Eye (tissue), 1 donor: ENCODE results near the gene NCOA3.
"Not testable (repeated sequence)": the region's sequence is repeated elsewhere in the genome, so short reads cannot be mapped to it uniquely, and the experiment has no call there.

Experiments used
- DNase-seq: peaks from one replicate; pipeline ENCODE4 v3.0.0-alpha.2; 2015

The NCOA3 gene

DNA sequence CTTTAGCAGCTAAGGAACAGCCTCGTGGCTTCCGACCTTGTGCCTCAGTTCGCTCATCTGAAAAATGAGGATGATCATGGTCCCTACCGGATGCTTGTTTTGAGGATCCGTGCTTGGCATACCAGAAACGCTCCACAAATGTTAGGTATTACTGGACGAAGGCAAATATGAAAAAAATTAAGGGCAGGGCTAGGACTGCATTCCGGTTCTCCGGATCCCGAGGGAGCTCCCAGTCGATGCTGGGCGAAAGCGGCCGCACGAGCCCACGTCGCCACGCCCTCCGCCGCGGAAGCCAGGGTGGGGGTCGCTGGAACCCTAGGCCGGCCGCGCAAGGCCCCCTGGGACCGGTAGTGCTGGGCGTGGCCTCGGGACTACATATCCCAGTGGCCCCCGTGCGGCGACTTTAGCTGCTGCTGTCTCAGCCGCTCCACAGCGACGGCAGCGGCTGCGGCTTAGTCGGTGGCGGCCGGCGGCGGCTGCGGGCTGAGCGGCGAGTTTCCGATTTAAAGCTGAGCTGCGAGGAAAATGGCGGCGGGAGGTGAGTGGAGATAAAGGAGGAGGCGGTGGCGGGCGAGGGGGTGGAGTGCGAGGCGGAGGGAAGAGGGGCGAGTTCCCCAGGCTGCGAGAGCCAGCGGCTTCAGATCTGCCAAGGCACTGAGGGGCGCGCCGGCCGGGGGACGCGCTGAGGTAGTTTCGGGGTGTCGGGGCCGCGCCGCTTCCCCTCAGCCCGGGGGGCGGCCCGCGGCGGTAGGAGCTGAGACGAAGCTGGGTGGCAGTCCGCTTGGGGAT is at the start of gene NCOA3:
Gene NCOA3 (plus strand): TSS at position 406 of the 789 bp plus-strand sequence. CDS start 120,361 bp downstream, outside the sequence.
- peak; percentile 97 for DNase-seq

DNA sequence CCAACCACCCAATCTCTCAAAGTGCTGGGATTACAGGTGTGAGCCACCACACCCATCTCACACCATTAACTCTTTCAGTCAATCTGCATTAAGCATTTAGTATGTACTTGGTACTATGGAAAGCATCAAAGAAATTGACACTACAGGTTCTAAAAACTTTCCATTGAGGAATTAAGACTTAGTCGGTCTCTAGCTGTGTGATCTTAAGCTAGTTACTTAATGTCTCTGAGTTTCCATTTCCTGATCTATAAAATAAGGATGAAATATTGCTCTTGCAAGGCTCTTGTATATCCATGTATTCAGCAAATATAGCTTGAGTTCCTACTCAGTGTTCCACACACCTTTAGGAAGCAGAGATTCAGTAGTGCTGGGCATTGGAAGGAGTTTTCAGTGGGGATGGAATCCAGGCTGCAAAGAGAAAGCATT is 48.9 kb upstream of the NCOA3 start:
- DNase-seq = no peak

DNA sequence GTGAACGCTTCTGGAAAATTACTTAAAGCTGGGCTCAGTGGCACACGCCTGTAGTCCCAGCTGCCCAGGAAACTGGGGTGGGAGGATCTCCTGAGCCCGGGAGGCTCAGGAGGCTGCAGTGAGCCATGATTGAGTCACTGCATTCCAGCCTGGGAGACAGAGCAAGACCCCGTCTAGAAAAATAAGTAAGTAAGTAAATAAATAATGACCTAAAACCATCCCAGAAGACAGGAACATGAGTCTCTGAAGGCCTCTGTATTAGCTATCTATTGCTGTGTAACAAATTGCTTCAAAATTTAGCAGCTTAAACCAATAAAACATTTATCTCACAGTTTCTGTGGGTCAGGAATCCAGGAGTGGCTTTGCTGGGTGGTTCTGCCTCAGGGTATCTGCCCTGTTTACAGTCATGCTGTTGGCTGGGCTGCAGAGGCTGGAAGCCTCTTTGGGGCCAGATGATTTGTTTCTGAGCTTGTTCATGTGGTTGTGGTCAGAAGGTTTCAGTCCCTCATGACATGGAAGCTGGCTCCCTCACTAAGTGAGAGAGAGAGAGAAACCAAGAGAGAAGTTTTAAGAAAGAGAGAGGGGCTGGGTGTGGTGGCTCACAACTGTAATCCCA is 48.4 kb upstream of the NCOA3 start:
- DNase-seq = no peak

DNA sequence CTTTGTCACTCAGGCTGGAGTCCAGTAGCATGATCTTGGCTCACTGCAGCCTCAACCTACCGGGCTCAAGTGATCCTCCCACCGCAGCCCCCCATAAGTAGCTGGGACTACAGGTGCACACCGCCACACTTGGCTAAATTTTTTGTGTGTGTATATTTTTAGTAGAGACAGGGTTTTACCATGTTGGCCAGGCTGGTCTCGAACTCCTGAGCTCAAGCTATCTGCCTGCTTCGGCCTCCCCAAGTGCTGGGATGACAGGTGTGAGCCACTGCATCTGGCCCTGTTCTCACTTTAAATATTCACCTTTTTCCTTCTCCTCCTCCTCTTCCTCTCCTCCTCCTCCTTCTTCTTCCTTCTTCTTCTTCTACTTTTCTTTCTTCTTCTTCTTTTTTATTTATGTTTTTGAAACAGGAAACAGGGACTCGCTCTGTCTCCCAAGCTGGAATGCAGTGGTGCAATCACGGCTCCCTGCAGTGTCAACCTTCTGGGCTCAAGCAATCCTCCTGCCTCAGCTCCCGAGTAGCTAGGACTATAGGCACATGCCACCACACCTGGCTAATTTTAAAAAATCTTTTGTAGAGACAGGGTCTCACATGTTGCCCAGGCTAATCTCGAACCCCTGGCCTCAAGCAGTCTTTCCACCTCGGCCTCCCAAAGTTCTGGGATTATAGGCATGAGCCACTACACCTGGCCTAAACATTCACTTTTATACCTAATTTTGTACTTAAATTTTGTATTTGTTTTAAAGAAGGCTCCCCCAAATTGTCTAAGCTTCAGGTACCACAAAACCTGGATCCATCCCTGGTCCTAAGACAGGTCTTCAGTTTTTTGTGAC is 47.2 kb upstream of the NCOA3 start:
- DNase-seq = no peak

DNA sequence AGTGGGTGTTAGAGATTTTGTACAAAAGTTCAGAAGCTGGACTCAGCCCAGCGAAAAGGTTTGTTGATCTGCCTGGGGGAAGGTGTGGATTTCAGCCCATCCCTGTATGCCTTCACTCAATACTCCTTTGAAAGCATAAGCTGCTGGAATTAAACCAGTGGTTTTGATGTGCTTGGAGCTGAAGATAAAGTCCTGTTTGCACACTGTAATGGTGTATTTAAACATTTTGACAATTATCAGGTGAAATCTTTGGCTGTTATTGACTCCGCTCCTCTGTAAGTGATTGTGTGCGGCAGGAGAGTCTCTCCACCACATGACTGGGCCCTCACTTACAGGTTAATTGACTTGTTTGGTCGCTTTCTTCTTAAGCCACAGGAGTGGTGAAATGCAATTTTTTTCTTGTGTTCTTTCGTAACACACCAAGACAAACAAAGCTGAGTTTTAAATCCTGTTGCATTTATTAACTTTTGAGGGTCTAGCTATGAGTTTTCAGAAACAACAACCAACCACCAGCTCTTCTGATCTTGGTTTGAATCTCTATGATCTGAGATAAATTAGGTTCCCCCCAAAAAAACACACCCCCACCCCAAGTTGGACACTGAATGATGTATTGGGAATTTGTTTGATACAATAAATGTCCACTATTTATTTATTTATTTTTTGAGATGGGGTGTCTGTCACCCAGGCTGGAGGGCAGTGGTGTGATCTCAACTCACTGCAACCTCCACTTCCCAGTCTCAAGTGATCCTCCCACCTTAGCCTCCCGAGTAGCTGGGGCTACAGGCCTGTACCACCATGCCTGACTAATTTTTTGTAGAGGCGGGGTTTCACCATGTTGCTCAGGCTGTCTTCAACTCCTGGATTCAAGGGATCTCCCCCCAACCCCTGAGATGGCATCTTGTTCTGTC is 46.3 kb upstream of the NCOA3 start:
- DNase-seq = no peak

DNA sequence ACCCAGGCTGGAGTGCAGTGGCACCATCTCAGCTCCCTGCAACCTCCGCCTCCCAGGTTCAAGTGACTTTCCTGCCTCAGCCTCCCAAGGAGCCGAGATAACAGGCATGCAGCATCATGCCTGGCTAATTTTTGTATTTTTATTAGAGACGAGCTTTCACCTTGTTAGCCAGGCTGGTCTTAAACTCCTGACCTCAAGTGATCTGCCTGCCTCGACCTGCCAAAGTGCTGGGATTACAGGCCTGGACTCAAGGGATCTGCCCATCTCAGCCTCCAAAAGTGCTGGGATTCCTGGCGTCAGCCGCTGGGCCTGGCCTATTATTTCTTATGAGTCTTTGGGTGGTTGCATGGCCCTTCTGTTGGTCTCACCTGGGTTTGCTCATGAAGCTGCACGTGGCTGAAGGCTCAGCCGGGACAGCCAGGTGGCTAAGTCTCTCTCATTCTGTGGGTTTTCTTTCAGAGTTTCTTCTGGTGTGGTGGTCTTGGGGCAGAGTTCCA is 45.6 kb upstream of the NCOA3 start:
- no peak for DNase-seq

DNA sequence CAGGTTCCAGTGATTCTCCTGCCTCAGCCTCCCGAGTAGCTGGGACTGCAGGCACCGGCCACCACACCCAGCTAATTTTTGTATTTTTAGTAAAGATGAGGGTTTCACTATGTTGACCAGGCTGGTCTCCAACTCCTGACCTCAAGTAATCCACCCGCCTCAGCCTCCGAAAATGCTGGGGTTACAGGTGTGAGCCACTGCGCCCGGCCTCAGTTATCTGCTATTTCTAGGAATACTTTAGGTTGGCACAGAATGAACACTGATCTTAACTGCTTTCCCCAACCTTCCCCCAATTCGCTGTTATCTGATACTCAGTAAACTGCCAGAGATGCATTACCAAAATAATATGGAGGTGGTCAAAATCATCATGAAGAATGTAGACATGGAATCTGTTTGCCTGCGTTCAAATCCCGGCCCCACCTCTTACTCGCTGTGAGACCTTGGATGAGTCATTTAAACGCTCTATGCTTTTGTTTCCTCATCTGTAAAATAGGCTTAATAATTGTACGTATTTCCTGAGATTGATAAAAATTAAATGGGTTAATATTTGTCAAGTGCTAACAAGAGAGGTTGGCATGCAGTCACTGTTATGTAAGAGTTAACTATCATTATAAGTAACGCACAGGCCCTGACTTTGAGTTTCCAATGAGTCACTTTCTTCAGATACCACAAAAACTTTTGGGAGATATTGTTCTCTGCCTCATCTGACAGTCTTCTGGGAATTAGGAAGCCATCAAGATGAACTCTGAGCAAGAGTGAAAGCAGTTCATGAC is 44.5 kb upstream of the NCOA3 start:
- no peak for DNase-seq

DNA sequence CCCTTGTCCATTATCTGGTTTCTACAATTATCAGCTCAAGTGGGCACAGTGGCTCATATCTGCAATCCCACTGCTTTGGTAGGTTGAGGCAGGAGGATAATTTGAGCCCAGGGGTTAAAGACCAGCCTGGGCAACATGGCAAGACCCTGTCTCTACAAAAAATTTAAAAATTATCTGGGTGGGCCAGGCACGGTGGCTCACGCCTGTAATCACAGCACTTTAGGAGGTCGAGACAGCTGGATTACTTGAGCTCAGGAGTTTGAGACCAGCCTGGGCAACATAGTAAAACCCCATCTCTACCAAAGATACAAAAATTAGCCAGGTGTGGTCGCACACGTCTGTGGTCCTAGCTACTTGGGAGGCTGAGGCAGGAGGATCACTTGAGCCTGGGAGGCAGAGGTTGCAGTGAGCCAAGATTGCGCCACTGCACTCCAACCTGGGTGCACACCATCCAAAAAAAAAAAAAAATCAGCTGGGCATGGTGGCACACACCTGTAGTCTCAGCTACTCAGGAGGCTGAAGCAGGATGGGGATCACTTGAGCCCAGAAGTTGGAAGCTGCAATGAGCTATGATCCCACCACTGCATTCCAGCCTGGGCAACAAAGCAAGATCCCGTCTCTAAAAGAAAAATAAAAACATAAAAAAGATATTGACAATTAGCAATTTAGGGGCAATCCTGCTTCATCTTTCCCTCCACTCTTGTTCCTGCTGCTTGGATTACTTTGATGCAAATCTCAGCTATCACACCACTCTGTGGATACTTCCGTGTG is 43.2 kb upstream of the NCOA3 start:
- not testable (repeated sequence) for DNase-seq

DNA sequence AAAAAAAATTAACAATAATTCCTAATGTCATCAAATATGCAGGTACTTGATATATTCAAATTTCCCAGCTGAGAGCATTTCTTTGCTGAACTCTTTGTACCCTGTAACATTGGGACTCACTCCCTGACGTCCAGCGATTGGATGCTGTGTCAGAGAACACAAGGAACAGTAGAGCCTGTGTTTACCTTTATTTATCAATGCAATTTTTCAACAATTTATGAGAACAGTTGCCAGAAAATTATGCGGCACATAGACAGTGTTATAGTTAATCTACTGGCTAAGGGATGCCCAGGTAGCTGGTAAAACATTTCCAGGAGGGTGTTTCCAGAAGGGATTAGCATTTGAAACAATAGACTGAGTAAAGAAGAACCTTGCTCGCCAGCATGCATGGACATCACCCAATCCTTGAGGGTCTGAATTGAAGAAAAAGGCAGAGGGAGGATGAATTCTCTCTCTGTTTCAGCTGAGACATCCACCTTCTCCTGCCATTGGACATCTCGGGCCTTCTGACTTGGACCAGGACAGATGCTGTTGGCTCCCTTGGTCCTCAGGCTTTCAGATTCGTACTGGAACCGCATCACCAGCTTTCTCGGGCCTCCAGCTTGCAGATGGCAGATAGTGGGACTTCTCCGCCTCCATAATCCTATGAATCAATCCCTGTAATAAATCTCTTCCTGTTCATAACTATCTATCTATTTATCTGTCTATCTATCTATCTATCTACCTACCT is 42.2 kb upstream of the NCOA3 start:
- DNase-seq = no peak

DNA sequence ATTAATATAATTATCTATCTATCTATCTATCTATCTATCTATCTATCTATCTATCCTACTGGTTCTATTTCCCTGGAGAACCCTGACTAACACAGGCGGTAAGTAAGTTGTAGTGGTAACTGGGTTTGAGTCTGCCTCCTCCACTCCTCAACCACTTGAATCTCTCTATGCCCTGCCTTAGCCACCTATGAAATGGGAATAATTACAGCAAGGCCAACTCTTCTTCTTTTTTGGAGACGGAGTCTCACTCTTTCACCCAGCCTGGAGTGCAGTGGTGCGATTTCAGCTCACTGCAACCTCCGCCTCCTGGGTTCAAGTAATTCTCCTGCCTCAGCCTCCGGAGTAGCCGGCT is 41.0 kb upstream of the NCOA3 start:
- not testable (repeated sequence) for DNase-seq

DNA sequence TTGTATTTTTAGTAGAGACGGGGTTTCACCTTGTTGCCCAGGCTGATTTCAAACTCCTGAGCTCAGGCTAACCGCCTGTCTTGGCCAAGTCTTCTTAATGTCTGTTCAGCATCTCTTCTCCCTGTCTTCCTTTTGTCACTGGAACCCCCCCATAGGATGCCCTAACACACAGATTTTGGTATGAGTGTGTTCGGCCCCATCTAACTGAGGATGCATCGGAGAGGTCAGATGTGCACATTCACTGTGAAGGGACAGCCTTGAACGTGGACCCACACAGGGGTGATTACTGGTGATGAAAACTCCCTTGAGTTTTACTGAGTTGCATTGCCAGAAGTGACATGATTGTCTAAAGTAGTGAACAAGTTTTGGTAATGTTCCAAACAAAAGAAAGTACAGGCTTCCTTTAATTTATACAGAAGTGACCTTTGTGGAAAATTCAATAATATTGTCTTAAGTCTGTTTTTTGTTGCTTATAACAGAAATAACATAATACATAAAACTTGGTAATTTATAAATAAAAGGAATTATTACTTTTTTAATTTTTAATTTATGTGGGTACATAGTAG is 40.5 kb upstream of the NCOA3 start:
- DNase-seq = no peak

DNA sequence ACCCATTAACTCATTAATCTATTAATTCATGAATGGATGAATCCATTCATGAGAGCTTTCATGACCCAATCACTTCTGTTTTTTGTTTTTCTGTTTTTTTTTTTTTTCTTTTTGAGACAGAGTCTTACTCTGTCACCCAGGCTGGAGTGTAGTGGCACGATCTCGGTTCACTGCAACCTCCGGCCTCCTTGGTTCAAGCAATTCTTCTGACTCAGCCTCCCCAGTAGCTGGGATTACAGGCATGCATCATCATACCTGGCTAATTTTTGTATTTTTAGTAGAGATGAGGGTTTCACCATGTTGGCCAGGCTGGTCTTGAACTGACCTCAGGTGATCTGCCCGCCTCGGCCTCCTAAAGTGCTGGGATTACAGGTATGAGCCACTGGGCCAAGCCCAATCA is 39.8 kb upstream of the NCOA3 start:
- not testable (repeated sequence) for DNase-seq

DNA sequence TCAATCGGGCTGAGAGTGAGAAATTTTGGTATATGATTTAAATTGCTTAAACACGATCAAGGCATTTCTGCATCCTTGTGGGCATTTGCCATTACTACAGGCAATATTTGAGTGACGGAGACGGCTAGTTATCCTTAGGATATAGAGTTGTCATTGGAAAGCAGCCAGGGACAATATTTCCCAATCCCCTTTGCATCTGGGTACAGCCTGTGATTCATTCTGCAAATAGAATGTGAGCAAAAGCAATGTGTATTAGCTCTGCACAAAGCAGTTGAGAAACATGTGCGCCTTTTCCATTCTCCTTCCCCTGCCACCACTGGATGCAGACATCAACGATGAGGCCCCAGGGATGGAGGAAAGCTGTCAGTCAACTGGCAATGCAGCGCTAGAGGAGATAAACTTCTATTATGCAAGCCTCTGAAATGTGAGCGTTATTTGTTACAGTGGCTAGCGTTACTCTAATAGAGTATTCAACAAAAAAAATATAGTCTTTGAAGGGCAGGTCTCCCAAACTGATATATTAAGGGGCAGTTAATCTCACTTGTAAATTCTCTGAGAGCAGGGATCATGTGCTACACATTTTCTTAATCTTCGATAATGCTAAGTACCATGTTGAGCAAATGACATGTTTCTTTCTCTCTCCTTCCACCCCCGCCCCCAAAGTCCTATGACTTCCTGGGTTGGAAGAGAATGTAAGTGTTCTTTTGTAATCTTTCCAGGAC is 37.1 kb upstream of the NCOA3 start:
- DNase-seq = peak; percentile 84

DNA sequence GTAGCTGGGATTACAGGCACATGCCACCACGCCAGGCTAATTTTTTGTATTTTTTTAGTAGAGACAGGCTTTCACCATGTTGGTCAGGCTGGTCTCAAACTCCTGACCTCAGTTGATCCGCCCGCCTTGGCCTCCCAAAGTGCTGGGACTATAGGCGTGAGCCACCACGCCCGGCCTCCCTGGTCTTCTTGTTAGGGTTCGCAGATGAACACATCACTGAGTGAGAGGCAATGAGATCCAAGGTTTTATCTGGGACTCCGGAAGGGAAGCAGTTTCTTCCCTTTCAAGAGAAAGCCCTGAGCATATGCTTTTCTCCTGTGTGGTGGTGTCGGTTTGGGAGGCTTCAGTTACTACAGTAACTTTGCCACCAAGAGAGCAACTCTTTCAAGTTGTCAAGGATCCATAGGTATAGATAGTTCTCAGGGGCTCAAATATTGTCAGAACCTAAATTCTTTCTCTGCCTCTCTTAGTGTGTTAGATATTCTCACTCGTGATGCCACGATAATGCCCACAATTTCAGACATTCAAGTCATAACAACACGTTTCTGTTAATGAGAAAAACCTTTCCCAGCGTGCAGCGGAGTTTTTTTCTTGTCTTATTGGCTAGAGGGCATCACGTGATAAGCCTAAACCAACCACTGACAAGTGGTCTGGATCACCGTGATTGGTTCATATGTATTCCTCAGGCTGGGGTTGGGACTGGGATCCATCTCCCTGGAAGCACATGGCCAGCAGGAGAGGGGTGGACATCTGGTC is 36.2 kb upstream of the NCOA3 start:
- DNase-seq = no peak

DNA sequence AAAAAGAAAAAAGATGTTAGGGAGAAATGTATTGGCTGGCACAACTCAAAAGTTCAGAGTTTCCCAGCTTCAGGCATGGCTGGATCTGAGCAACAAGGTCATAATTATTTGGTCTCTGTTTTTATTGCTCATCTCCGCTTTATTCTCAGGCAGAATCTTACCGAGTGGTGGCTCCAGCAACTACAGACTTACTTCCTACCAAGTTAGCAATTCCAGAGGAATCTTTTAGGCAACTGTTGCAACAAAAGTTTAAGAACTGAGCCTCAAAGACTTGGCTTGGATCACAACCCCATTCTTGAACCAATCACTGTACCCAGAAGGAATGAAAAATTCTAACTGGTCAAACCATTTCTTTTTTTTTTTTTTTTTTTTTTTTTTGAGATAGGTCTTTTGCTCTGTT is 35.5 kb upstream of the NCOA3 start:
- no peak for DNase-seq

DNA sequence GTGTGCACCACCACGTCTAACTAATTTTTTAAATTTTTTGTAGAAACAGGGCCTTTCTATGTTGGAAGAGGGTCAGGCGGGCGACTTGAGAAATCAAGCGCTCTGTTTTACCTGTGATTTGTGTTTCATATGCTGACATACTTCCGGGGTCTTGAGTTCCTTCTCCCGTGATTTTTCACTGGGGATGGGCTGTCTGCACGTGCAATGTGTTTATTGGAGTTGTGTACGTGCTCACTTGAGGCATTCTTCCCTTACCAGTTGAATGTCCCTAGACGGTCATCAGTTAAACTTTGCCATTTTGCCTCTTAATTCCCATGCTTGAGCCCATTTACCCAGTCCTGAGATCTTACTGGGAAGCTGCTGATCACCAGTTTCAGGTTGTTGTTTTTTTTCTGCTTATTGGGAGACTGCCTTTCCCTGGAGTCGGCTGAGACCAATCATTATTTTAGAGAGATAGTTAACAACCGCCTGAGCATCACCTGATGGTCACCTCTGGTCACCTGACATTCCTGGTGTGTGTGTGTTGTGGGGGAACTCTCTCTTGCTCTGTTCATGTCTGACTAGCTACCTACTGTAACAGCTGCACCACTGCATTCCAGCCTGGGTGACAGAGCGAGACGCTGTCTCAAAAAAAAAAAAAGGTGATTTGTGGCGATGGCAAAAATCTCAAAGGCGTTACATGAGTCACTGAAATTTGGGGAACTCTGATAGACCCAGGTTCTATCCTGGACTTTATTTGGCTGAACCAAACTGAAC is 34.8 kb upstream of the NCOA3 start:
- no peak for DNase-seq

DNA sequence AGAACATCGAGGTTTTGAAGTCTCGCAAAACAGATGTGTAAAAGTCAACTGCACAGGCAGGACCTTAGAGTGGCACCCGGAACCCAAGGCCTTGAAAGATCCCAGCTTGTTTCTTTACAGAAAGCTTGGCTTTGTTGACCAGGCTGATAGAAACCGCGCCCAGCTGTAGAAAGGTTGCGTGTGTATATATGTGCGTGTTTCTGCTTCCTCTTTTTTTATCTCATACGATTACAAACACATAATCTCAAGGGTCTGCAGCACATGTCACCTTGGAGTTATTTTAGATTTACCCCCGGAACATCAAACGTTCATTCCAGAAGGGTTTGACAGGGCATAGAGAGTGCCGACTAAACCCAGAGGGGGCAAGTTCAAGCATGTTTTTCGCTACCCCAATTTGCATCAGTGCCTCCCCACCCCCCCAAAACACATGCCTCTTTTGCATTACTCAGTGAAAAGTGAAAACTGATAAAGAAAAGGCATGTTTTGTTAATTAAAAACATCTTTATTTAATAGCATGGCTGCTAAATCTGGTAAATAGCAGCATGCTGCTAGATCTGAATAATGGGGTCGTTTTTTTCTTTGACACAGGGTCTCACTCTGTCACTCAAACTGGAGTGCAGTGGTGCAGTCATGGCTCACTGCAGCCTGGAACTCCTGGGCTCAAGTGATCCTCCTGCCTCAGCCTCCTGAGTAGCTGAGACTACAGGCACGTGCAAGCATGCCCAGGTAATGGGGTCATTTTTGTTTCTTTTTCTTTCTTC is 33.2 kb upstream of the NCOA3 start:
- DNase-seq = no peak
